Measurements from ENCODE around the gene INTU.

The INTU gene

DNA sequence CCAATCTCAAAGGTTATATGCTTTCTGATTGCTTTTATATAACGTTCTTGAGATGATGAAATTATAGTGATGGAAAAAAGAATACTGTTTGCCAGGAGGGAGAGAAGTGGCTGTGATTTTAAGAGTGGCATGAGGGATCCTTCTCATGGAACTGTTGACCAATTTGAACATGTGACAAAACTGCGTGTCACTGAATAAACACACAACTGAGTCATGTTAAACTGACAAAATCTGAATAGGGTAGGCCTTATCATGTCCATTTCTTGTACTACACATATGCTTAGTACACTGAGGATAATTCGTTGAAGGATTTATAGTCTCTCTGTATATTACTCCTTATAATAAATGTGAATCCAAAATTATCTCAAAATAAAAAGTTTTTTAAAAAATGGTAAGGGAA lies 127.1 kb downstream of the INTU start:
- Histone ChIP-seq H2AFZ (ENCODE audit: low read length) (no peak overlapping the region), H3K9me2 (ENCODE audit: low read depth, low read length) (no peaks in the 10 kb centered on the region), H3K4me3 (ENCODE audit: low read depth, low read length, poor library complexity, severe bottlenecking) (no peak overlapping the region), H3K9ac (ENCODE audit: low read length) (no peak overlapping the region), H3K4me2 (ENCODE audit: low read length) (no peak overlapping the region), H3K27me3 (ENCODE audit: insufficient read depth, low read length) (no peaks in the 10 kb centered on the region), H3K79me2 (ENCODE audit: insufficient read depth, low read length) (no peaks in the 10 kb centered on the region), H3K9me3 (ENCODE audit: low read length) (no peaks in the 10 kb centered on the region), H3F3A (ENCODE audit: insufficient read depth, low read length) (no peaks in the 10 kb centered on the region), H3K27ac (ENCODE audit: low read depth, low read length, poor library complexity, severe bottlenecking) (no peak overlapping the region), H3K4me1 (ENCODE audit: insufficient read depth, low read length, severe bottlenecking) (no peaks in the 10 kb centered on the region), H3K36me3 (ENCODE audit: insufficient read depth, low read length) (no peaks in the 10 kb centered on the region), H4K20me1 (ENCODE audit: insufficient read depth, low read length) (no peaks in the 10 kb centered on the region)
- no peak for TF ChIP-seq EZH2 (IDR thresholded peaks at IDR 0.05; ENCODE audit: borderline replicate concordance, low read length)
- TF ChIP-seq, protein P1, sequence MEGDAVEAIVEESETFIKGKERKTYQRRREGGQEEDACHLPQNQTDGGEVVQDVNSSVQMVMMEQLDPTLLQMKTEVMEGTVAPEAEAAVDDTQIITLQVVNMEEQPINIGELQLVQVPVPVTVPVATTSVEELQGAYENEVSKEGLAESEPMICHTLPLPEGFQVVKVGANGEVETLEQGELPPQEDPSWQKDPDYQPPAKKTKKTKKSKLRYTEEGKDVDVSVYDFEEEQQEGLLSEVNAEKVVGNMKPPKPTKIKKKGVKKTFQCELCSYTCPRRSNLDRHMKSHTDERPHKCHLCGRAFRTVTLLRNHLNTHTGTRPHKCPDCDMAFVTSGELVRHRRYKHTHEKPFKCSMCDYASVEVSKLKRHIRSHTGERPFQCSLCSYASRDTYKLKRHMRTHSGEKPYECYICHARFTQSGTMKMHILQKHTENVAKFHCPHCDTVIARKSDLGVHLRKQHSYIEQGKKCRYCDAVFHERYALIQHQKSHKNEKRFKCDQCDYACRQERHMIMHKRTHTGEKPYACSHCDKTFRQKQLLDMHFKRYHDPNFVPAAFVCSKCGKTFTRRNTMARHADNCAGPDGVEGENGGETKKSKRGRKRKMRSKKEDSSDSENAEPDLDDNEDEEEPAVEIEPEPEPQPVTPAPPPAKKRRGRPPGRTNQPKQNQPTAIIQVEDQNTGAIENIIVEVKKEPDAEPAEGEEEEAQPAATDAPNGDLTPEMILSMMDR (IDR thresholded peaks at IDR 0.05; ENCODE audit: low read length): no peak

DNA sequence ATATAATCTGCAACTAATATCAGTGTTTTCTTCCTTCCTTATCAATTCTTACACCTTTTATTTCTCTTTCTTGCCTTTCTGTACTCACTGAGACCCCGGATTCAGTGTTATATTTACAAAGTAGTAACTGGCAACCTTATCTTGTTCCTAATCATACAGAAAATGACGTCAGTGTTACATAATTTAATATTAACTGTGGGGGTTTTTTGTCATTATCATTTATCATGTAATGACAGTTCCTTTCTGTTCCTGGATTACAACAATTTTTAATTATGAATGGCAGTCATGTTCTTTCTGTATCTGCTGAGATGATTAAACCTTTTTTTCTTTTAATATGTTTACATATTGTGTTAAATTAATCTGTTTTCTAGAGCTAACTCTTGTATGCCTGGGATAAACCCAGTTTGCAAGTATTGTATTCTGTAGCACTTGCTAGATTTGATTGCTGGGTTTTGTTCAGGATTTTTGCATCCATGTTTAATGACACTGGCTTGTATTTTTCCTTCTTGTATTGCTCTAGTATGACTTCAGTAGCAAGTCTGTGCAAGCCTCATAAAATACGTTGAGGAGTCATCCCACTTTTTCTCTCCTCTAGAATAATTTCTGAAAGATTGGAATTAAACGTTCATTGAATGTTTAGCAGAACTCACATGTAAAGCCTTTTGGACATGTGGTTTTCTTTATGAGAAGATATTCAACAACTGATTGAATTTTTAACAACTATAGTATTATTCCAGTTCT lies 138.9 kb downstream of the INTU start:
- Histone ChIP-seq H3K4me1 (ENCODE audit: insufficient read depth, low read length, severe bottlenecking) (no peaks in the 10 kb centered on the region), H3K9ac (ENCODE audit: low read length) (no peak overlapping the region), H3F3A (ENCODE audit: insufficient read depth, low read length) (no peaks in the 10 kb centered on the region), H3K9me3 (ENCODE audit: low read length) (no peaks in the 10 kb centered on the region), H3K4me3 (ENCODE audit: low read depth, low read length, poor library complexity, severe bottlenecking) (no peak overlapping the region), H3K27ac (ENCODE audit: low read depth, low read length, poor library complexity, severe bottlenecking) (no peak overlapping the region), H4K20me1 (ENCODE audit: insufficient read depth, low read length) (no peaks in the 10 kb centered on the region), H3K79me2 (ENCODE audit: insufficient read depth, low read length) (no peaks in the 10 kb centered on the region), H2AFZ (ENCODE audit: low read length) (no peak overlapping the region), H3K27me3 (ENCODE audit: insufficient read depth, low read length) (no peaks in the 10 kb centered on the region), H3K9me2 (ENCODE audit: low read depth, low read length) (no peaks in the 10 kb centered on the region), H3K36me3 (ENCODE audit: insufficient read depth, low read length) (no peaks in the 10 kb centered on the region), H3K4me2 (ENCODE audit: low read length) (no peak overlapping the region)
- TF ChIP-seq EZH2 (IDR thresholded peaks at IDR 0.05; ENCODE audit: borderline replicate concordance, low read length): no peak
- TF ChIP-seq, protein P1 (IDR thresholded peaks at IDR 0.05; ENCODE audit: low read length): no peak

GRCh38 chr4:127772769-127773671 lies 140.3 kb downstream of the INTU start:
- TF ChIP-seq EZH2 (IDR thresholded peaks at IDR 0.05; ENCODE audit: borderline replicate concordance, low read length): no peak
- TF ChIP-seq, protein P1 (IDR thresholded peaks at IDR 0.05; ENCODE audit: low read length): no peak
- H3K27ac ChIP-seq (ENCODE audit: low read depth, low read length, poor library complexity, severe bottlenecking): no peak overlapping the region

More at GRCh38 chr4:127772769-127773671, 140.3 kb downstream of the INTU start:
- Histone ChIP-seq H3K9me3 (ENCODE audit: low read length) (no peaks in the 10 kb centered on the region), H4K20me1 (ENCODE audit: insufficient read depth, low read length) (no peaks in the 10 kb centered on the region), H3K9ac (ENCODE audit: low read length) (no peak overlapping the region), H3K4me3 (ENCODE audit: low read depth, low read length, poor library complexity, severe bottlenecking) (no peak overlapping the region), H3K36me3 (ENCODE audit: insufficient read depth, low read length) (no peaks in the 10 kb centered on the region), H3K4me2 (ENCODE audit: low read length) (no peak overlapping the region), H3K9me2 (ENCODE audit: low read depth, low read length) (no peaks in the 10 kb centered on the region), H3K79me2 (ENCODE audit: insufficient read depth, low read length) (no peaks in the 10 kb centered on the region), H3K27me3 (ENCODE audit: insufficient read depth, low read length) (no peaks in the 10 kb centered on the region), H3F3A (ENCODE audit: insufficient read depth, low read length) (no peaks in the 10 kb centered on the region), H3K4me1 (ENCODE audit: insufficient read depth, low read length, severe bottlenecking) (no peaks in the 10 kb centered on the region), H2AFZ (ENCODE audit: low read length) (no peak overlapping the region)

All from OCI-LY1 (cell line).